ENCODE results near the gene PDLIM1.
A peak's percentile ranks its signal among the peaks of the same experiment; 100 is the strongest.
"Not testable (repeated sequence)": the region's sequence is repeated elsewhere in the genome, so short reads cannot be mapped to it uniquely, and the experiment has no call there.

The PDLIM1 gene

DNA sequence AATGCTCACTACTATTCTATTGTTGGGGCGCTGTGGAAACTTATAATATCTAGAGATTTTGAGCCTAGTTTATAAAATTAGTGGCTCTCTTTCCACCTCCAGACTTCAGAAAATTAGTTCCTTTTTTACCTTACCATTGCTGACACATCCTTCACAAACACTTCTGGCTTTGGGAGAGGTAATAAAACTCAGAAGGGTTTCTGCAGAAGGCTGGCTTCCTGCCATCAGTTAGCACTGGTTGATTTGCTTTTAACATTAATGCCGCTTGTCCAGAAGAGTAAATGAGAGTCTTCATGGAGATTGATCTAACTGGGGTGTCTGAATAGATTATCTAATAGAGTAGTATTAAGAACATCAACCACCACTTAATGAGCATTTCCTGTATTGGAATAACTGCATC lies 76.4 kb downstream of the PDLIM1 start:
- TF ChIP-seq, protein P1, sequence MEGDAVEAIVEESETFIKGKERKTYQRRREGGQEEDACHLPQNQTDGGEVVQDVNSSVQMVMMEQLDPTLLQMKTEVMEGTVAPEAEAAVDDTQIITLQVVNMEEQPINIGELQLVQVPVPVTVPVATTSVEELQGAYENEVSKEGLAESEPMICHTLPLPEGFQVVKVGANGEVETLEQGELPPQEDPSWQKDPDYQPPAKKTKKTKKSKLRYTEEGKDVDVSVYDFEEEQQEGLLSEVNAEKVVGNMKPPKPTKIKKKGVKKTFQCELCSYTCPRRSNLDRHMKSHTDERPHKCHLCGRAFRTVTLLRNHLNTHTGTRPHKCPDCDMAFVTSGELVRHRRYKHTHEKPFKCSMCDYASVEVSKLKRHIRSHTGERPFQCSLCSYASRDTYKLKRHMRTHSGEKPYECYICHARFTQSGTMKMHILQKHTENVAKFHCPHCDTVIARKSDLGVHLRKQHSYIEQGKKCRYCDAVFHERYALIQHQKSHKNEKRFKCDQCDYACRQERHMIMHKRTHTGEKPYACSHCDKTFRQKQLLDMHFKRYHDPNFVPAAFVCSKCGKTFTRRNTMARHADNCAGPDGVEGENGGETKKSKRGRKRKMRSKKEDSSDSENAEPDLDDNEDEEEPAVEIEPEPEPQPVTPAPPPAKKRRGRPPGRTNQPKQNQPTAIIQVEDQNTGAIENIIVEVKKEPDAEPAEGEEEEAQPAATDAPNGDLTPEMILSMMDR (IDR thresholded peaks at IDR 0.05; ENCODE audit: insufficient read depth, low read depth, low read length, missing control alignments), result no peak
- H3K4me3 ChIP-seq (ENCODE audit: low read depth, low read length), result no peak overlapping the region
- DNase-seq (ENCODE audit: low read depth), result no peak

DNA sequence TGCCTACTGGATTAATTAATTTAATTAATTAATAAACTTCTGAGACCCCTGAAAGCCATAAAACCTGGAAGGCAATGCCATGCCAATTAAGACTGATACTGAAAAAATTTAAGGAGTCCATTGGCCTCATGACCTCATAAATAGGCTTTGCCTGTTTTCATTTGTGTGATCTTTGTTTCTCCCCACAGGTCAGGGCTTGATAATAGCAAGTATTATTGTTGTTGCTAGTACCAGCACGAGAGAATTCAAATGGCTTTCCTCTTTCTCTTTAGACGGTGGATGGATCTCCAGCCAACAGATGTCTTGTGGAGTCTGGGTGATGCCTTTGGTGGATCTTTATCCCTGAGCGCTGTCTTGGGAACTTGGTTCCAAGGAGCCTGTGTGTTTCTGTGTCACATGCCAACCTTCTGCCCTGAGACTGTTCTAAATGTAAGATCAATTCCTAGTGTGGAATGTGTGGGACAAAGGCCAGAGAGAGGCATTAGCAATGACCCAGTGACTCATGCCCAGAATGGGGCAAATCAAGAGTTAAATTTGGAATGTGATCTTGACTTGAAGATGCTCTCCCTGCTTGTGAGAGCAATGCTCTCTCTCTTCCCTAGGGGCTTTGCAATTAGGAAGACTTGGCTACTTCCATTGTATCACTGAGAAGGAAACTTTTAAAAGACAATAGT lies 79.1 kb downstream of the PDLIM1 start:
- DNase-seq (ENCODE audit: low read depth), result no peak
- TF ChIP-seq, protein P1 (IDR thresholded peaks at IDR 0.05; ENCODE audit: insufficient read depth, low read depth, low read length, missing control alignments), result no peak
- no peak overlapping the region for H3K4me3 ChIP-seq (ENCODE audit: low read depth, low read length)

DNA sequence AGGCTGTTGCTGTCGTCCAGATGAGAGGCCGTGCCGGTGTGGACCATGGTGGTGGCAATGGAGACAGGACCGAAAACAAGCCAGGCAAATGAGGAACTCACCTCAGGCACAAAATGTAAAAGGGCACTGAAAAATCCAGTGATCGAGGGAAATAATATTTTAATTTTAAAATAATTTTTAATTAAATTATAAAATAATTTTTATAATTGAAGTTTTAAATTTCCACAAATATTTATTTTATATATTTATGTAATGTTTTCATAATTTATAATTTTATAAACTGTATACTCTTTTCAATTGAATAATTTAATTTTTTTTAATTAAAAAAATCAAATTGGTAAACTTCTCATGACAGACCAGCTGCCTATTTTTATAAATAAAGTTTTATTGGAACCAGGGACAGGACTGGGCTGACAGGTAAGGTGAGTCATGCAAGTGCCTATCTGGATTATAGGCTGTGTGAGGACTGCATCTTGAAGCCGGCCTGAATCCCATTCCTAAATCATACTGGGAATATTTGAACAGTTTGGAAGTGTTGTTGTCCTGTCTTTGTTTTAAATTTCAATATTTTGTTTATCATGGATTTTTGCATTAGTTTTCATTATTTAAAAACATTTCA lies 81.2 kb downstream of the PDLIM1 start:
- no peak for DNase-seq (ENCODE audit: low read depth)
- TF ChIP-seq, protein P1 (IDR thresholded peaks at IDR 0.05; ENCODE audit: insufficient read depth, low read depth, low read length, missing control alignments), result no peak
- no peak overlapping the region for H3K4me3 ChIP-seq (ENCODE audit: low read depth, low read length)

DNA sequence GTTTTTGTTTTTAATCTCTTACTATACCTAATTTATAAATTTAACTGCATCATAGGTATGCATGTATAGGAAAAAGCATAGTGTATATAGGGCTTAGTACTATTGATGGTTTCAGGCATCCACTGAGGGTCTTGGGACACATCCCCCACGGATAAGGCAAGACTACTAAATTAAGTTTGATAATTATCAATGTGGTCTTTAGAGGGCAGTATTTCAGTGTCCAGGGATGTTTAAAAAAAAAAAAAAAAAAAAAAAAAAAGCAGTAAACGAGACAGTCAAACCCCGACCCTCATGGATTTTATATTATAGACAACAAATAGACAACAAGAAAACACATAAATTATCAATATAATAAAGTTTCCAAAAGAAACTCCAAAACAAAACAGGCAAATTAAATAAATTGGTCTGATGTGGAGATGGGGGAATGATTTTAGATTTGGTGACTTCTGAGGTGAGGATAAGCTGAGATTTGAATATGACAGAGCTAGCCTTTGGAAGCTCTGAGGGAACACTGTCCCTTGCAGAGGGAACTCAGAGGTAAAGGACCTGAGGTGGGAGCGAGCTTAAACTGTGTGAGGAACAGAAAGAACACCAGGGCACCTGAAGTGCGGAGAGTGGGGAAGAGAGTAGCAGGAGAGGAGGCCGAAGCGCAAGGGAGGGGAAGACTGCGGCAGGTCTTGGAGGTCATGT lies 82.0 kb downstream of the PDLIM1 start:
- TF ChIP-seq, protein P1 (IDR thresholded peaks at IDR 0.05; ENCODE audit: insufficient read depth, low read depth, low read length, missing control alignments), result no peak
- no peak overlapping the region for H3K4me3 ChIP-seq (ENCODE audit: low read depth, low read length)
- DNase-seq (ENCODE audit: low read depth), result no peak

DNA sequence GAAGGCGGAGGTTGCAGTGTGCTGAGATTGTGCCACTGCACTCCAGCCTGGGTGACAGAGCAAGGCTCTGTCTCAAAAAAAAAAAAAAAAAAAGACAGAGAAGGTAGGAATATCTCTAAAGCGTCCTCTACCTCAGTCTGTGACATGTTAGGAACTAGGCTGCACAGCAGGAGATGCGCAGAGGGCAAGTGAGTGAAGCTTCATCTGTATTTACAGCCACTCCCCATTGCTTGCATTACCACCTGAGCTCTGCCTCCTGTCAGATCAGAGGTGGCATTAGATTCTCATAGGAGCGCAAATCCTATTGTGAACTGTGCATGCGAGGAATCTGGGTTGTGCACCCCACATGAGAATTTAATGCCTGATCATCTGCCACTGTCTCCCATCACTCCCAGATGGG lies 87.9 kb downstream of the PDLIM1 start:
- not testable (repeated sequence) for H3K4me3 ChIP-seq (ENCODE audit: low read depth, low read length); DNase-seq (ENCODE audit: low read depth)

DNA sequence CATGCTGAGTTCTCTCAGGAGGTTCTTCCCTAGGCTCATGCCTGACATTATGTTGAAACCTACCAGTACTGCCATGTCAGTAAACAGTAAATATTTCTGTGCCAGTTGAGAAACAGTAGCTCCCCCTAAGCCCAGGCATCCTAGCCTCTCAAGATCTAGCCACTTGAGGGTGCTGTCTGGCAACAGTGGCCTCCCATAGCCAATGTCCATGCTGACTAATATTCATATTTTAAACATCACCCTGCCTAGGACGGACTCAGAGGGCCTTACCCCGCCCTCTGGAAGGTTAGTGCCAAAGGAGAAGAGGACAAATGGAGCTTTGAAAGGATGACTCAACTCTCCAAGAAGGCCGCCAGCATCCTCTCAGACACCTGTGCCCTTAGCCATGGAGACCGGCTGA lies 89.1 kb downstream of the PDLIM1 start:
- no peak overlapping the region for H3K4me3 ChIP-seq (ENCODE audit: low read depth, low read length)
- peak; percentile 31 for DNase-seq (ENCODE audit: low read depth)
- TF ChIP-seq, protein P1 (IDR thresholded peaks at IDR 0.05; ENCODE audit: insufficient read depth, low read depth, low read length, missing control alignments), result peak; percentile 25

DNA sequence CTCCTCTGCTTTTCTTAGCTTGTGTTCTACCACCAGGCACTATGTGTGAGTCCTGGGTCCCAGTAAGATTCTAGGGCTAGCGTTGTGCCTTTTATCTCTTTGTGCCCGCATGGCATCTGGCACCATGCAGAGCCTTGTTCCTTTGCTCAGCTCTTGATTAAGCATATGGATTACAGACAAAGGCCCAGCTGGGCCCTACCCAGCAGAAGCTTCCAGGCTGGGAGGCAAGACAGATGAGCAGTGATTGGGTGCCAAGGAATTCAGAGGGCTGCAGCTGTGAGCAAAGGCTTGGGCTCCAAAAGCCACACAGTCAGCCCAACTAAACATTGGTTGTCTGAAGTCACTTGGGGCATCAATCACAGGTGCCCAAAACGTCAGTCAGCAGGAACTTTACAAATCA lies 94.8 kb downstream of the PDLIM1 start:
- TF ChIP-seq, protein P1 (IDR thresholded peaks at IDR 0.05; ENCODE audit: insufficient read depth, low read depth, low read length, missing control alignments), result no peak
- no peak overlapping the region for H3K4me3 ChIP-seq (ENCODE audit: low read depth, low read length)
- no peak for DNase-seq (ENCODE audit: low read depth)
